Measurements from ENCODE around the gene BRD7.

The BRD7 gene

DNA sequence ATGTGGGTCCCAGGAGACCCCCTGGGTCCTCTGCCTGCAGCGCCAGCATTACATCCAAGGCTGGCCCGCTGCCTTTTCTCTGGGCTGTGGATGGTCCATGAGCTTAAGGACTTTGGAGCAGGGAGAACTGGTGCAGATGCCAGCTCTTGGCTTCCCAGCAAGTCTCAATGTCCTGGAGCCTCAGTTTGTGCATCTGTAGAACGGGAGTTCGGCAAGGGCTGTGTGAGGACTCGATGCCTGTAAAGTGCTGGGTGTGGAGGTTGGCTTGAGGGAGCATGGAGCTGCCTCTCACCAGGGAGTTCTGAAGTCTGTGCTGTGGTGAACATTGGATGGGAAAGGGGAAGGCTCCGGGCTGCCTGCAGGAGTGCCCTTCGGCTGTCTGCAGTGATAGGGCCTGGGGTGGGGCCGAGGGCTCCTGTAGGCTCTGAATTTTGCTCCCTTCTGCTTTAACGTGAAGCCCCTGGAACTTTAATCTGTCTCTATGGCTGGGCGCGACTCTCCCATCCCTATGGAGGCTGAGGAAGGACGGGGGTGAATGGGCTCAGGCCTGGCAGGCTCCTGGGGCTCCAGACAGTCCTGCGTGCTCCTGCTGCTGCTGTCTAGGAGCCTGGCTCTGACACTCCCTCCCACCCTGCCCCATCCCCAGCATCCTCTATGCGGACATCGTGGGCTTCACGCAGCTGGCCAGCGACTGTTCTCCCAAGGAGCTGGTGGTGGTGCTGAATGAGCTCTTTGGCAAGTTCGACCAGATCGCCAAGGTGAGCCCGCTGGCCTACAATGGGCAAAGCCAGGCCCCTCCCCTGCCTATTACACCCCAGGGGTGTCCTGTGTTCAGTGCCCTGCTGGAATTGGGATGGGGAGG, 74.6 kb downstream of the BRD7 start:
- Histone ChIP-seq H3K9me3 (ENCODE audit: control insufficient read depth, insufficient read depth, low read depth, low read length) (no peaks in the 10 kb centered on the region), H3K36me3 (ENCODE audit: control insufficient read depth, insufficient read depth, low read length) (no peaks in the 10 kb centered on the region), H3K4me3 (ENCODE audit: low read depth, low read length) (no peak overlapping the region), H3K27me3 (ENCODE audit: control insufficient read depth, insufficient read depth, low read length) (no peaks in the 10 kb centered on the region), H3K9ac (ENCODE audit: low read length) (no peak overlapping the region), H3K4me1 (ENCODE audit: control insufficient read depth, insufficient read depth, low read length) (no peaks in the 10 kb centered on the region), H3K27ac (ENCODE audit: low read depth, low read length) (no peak overlapping the region)

DNA sequence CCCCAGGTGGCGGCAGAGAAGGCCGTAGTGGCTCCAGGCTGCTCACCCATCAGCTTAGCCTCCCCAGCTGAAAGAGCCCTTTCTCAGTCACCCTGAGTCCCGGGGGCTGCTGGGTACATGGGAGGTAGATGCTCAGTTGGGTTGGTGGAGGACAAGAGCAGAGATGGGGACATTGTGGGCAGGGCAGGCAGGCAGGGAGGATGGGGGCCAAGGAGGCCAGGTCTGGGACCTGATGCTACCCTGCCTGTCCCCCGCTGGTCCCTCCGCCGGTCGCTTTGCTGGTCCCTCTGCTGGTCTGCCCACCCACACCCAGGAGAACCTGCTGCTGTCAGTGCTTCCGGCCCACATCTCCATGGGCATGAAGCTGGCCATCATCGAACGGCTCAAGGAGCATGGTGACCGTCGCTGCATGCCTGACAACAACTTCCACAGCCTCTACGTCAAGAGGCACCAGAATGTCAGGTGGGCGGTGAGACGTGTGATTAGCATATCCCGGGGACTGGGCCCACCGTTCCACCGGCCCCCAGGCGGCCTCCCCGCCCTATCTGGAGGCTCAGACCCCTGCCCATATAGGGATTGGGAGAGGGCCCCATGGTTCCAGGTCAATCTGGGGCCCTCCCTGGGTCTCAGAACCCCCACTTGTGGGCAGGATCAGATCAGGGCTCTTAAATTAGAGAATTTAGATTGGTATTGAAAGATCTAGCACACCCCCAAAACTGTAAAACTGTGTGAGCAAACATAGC, 75.6 kb downstream of the BRD7 start:
- Histone ChIP-seq H3K4me1 (ENCODE audit: control insufficient read depth, insufficient read depth, low read length) (no peaks in the 10 kb centered on the region), H3K9me3 (ENCODE audit: control insufficient read depth, insufficient read depth, low read depth, low read length) (no peaks in the 10 kb centered on the region), H3K27me3 (ENCODE audit: control insufficient read depth, insufficient read depth, low read length) (no peaks in the 10 kb centered on the region), H3K9ac (ENCODE audit: low read length) (no peak overlapping the region), H3K4me3 (ENCODE audit: low read depth, low read length) (no peak overlapping the region), H3K36me3 (ENCODE audit: control insufficient read depth, insufficient read depth, low read length) (no peaks in the 10 kb centered on the region), H3K27ac (ENCODE audit: low read depth, low read length) (no peak overlapping the region)

DNA sequence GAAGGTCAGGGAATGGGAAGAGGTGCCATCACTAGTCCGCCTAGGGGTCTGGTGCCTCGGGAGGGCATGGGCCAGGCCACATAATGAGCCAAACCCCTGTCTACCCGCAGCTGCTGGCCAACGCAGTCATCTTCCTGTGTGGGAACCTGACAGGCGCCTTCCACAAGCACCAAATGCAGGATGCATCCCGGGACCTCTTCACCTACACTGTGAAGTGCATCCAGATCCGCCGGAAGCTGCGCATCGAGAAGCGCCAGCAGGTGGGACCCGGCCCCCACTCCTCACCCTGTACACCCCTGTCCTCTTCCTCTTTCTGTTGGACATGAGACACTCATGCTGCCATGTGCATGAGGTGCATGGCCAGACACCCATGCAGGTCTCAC, 76.2 kb downstream of the BRD7 start:
- Histone ChIP-seq H3K27ac (ENCODE audit: low read depth, low read length) (no peak overlapping the region), H3K9ac (ENCODE audit: low read length) (no peak overlapping the region), H3K4me3 (ENCODE audit: low read depth, low read length) (no peak overlapping the region), H3K4me1 (ENCODE audit: control insufficient read depth, insufficient read depth, low read length) (no peaks in the 10 kb centered on the region), H3K27me3 (ENCODE audit: control insufficient read depth, insufficient read depth, low read length) (no peaks in the 10 kb centered on the region), H3K9me3 (ENCODE audit: control insufficient read depth, insufficient read depth, low read depth, low read length) (no peaks in the 10 kb centered on the region), H3K36me3 (ENCODE audit: control insufficient read depth, insufficient read depth, low read length) (no peaks in the 10 kb centered on the region)

DNA sequence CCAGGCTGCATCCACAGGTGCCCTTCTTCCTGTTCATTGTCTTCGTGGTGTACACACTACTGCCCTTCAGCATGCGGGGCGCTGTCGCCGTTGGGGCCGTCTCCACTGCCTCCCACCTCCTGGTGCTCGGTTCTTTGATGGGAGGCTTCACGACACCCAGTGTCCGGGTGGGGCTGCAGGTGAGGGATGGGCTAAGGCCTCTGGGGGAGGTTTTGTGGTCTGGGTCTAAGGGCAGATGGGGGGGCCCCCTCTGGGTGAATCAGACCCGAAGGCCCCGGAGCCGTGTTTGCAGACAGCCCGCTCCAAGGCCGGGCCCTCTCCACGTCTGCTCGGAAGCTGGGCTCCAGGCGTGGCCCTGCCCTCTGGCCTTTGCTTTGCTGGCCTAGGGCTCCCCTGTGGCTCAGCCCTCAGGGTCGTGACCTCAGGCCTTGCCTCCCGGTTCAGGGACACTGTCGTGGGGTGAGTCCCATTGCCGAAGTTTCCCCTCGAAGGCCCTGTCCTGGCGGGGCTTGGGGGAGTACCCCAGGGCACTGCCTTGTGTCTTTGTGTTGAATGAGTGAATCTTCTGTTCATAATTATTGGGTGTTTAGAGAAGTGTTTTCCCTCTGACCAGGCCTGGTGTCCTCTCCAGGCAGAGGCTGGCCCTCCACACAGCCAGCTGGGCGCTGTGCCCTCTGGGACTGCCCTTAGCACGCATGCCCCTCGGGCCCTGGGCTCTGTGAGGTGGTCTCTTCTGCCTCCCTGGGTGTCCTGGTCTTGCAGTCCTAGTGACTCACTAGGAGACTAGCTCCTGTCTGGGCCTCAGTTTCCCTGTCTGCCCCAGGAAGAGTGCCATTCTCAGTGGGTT, 76.8 kb downstream of the BRD7 start:
- Histone ChIP-seq H3K9me3 (ENCODE audit: control insufficient read depth, insufficient read depth, low read depth, low read length) (no peaks in the 10 kb centered on the region), H3K36me3 (ENCODE audit: control insufficient read depth, insufficient read depth, low read length) (no peaks in the 10 kb centered on the region), H3K27ac (ENCODE audit: low read depth, low read length) (no peak overlapping the region), H3K4me1 (ENCODE audit: control insufficient read depth, insufficient read depth, low read length) (no peaks in the 10 kb centered on the region), H3K4me3 (ENCODE audit: low read depth, low read length) (no peak overlapping the region), H3K9ac (ENCODE audit: low read length) (no peak overlapping the region), H3K27me3 (ENCODE audit: control insufficient read depth, insufficient read depth, low read length) (no peaks in the 10 kb centered on the region)

GRCh38 chr16:50290856-50291255, 77.9 kb downstream of the BRD7 start:
- H3K9ac ChIP-seq (ENCODE audit: low read length): no peak overlapping the region
- no peak overlapping the region for H3K27ac ChIP-seq (ENCODE audit: low read depth, low read length)
- no peaks in the 10 kb centered on the region for H3K27me3 ChIP-seq (ENCODE audit: control insufficient read depth, insufficient read depth, low read length)
- H3K4me1 ChIP-seq (ENCODE audit: control insufficient read depth, insufficient read depth, low read length): no peaks in the 10 kb centered on the region
- H3K9me3 ChIP-seq (ENCODE audit: control insufficient read depth, insufficient read depth, low read depth, low read length): peaks cover 6% of the 10 kb centered on the region
- no peak overlapping the region for H3K4me3 ChIP-seq (ENCODE audit: low read depth, low read length)
- no peaks in the 10 kb centered on the region for H3K36me3 ChIP-seq (ENCODE audit: control insufficient read depth, insufficient read depth, low read length)

DNA sequence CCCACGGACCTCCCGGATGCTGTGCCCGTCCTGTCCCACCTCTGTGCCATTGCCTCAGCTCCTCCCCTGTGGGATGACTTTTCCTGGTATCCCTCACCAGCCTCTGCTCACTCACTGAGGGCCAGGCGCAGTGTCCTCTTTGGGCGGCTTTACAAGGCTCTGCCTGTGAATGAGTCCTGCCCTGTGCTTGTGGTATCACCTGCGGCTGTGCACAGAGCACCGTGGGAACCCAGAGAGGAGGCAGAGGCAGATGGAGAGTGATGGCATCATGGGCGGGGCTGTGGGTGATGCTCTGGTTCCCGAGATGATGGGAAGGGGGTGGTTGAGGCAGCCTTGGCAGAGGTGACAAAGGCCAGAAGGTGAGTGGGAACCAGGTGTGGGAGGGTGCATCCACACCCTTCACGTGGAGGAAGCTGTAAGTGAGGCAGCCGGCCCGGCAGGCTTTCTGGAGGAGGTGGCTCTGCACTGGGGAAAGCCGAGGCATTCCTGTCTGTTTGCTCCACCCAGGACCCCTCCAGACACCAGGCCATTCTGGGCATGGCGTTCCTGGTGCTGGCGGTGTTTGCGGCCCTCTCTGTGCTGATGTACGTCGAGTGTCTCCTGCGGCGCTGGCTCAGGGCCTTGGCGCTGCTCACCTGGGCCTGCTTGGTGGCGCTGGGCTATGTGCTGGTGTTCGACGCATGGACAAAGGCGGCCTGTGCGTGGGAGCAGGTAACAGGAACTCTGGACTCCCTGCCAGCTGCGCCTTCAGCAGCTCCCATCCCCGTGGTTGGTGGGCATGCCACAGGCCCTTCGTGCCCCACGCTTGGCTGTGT, 78.6 kb downstream of the BRD7 start:
- no peaks in the 10 kb centered on the region for H3K4me1 ChIP-seq (ENCODE audit: control insufficient read depth, insufficient read depth, low read length)
- H3K27me3 ChIP-seq (ENCODE audit: control insufficient read depth, insufficient read depth, low read length): no peaks in the 10 kb centered on the region
- H3K36me3 ChIP-seq (ENCODE audit: control insufficient read depth, insufficient read depth, low read length): no peaks in the 10 kb centered on the region
- H3K9ac ChIP-seq (ENCODE audit: low read length): no peak overlapping the region
- no peak overlapping the region for H3K4me3 ChIP-seq (ENCODE audit: low read depth, low read length)
- H3K9me3 ChIP-seq (ENCODE audit: control insufficient read depth, insufficient read depth, low read depth, low read length): peaks cover 6% of the 10 kb centered on the region
- no peak overlapping the region for H3K27ac ChIP-seq (ENCODE audit: low read depth, low read length)

GRCh38 chr16:50288920-50289319, 79.9 kb downstream of the BRD7 start:
- no peak overlapping the region for H3K4me3 ChIP-seq (ENCODE audit: low read depth, low read length)
- H3K4me1 ChIP-seq (ENCODE audit: control insufficient read depth, insufficient read depth, low read length): no peaks in the 10 kb centered on the region
- no peak overlapping the region for H3K9ac ChIP-seq (ENCODE audit: low read length)
- H3K27me3 ChIP-seq (ENCODE audit: control insufficient read depth, insufficient read depth, low read length): no peaks in the 10 kb centered on the region
- H3K9me3 ChIP-seq (ENCODE audit: control insufficient read depth, insufficient read depth, low read depth, low read length): peaks cover 6% of the 10 kb centered on the region
- H3K36me3 ChIP-seq (ENCODE audit: control insufficient read depth, insufficient read depth, low read length): no peaks in the 10 kb centered on the region
- H3K27ac ChIP-seq (ENCODE audit: low read depth, low read length): no peak overlapping the region

DNA sequence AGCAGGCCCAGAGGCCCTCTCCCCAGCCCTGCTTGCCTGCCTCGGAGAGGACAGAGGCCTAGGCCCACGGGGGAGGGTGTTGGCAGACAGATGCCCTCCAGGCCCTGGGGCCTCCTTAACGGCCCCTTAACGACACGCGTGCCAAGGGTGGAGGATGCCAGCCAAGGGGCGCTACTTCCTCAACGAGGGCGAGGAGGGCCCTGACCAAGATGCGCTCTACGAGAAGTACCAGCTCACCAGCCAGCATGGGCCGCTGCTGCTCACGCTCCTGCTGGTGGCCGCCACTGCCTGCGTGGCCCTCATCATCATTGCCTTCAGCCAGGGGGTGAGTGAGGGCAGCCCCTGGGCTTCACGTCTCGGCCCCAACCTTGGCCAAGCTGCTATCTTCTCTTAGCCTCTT, 80.8 kb downstream of the BRD7 start:
- Histone ChIP-seq H3K9ac (ENCODE audit: low read length) (no peak overlapping the region), H3K27me3 (ENCODE audit: control insufficient read depth, insufficient read depth, low read length) (no peaks in the 10 kb centered on the region), H3K4me1 (ENCODE audit: control insufficient read depth, insufficient read depth, low read length) (no peaks in the 10 kb centered on the region), H3K27ac (ENCODE audit: low read depth, low read length) (no peak overlapping the region), H3K4me3 (ENCODE audit: low read depth, low read length) (no peak overlapping the region), H3K9me3 (ENCODE audit: control insufficient read depth, insufficient read depth, low read depth, low read length) (peaks cover 6% of the 10 kb centered on the region), H3K36me3 (ENCODE audit: control insufficient read depth, insufficient read depth, low read length) (no peaks in the 10 kb centered on the region)

- H3K4me3 ChIP-seq (ENCODE audit: low read depth, low read length): no peak overlapping the region
- H3K27ac ChIP-seq (ENCODE audit: low read depth, low read length): no peak overlapping the region
- H3K27me3 ChIP-seq (ENCODE audit: control insufficient read depth, insufficient read depth, low read length): no peaks in the 10 kb centered on the region
- no peaks in the 10 kb centered on the region for H3K36me3 ChIP-seq (ENCODE audit: control insufficient read depth, insufficient read depth, low read length)
- H3K4me1 ChIP-seq (ENCODE audit: control insufficient read depth, insufficient read depth, low read length): no peaks in the 10 kb centered on the region
- H3K9ac ChIP-seq (ENCODE audit: low read length): no peak overlapping the region
- H3K9me3 ChIP-seq (ENCODE audit: control insufficient read depth, insufficient read depth, low read depth, low read length): peaks cover 6% of the 10 kb centered on the region
These were observed 82.1 kb downstream of the BRD7 start for GRCh38 chr16:50286681-50287080.

GRCh38 chr16:50285406-50286003, 83.3 kb downstream of the BRD7 start:
- H3K36me3 ChIP-seq (ENCODE audit: control insufficient read depth, insufficient read depth, low read length): no peaks in the 10 kb centered on the region
- H3K27ac ChIP-seq (ENCODE audit: low read depth, low read length): no peak overlapping the region
- no peak overlapping the region for H3K9ac ChIP-seq (ENCODE audit: low read length)
- no peaks in the 10 kb centered on the region for H3K27me3 ChIP-seq (ENCODE audit: control insufficient read depth, insufficient read depth, low read length)
- H3K9me3 ChIP-seq (ENCODE audit: control insufficient read depth, insufficient read depth, low read depth, low read length): peaks cover 6% of the 10 kb centered on the region
- H3K4me3 ChIP-seq (ENCODE audit: low read depth, low read length): no peak overlapping the region
- no peaks in the 10 kb centered on the region for H3K4me1 ChIP-seq (ENCODE audit: control insufficient read depth, insufficient read depth, low read length)
